ENCODE measurements around the gene FLOT1. TPM values are rescaled to one million over a fixed set of nuclear protein-coding genes. Genes with fewer than 3 reads are reported as not detected.
"Not testable (repeated sequence)": the region's sequence is repeated elsewhere in the genome, so short reads cannot be mapped to it uniquely, and the experiment has no call there.

The FLOT1 gene
- total RNA-seq, 1 experiment from 2014 or later: 152 TPM

GRCh38 chr6:30723843-30724741 is 18.4 kb downstream of the FLOT1 start:
- DNase-seq (ENCODE audit: low spot score): not testable (repeated sequence)

- DNase-seq (ENCODE audit: low spot score): not testable (repeated sequence)
Measured at GRCh38 chr6:30723159-30723842, 19.2 kb downstream of the FLOT1 start.

- DNase-seq (ENCODE audit: low spot score): peak; percentile 94
Measured at GRCh38 chr6:30722280-30723112, 20.0 kb downstream of the FLOT1 start.

- not testable (repeated sequence) for DNase-seq (ENCODE audit: low spot score)
Measured at GRCh38 chr6:30722025-30722279, 20.5 kb downstream of the FLOT1 start.

GRCh38 chr6:30721198-30722024 is 21.1 kb downstream of the FLOT1 start:
- peak; percentile 89 for DNase-seq (ENCODE audit: low spot score)

GRCh38 chr6:30720738-30721197 is 21.7 kb downstream of the FLOT1 start:
- peak; percentile 68 for DNase-seq (ENCODE audit: low spot score)

GRCh38 chr6:30719791-30720737 is 22.4 kb downstream of the FLOT1 start, which contains the start of gene TUBB:
Gene TUBB, plus strand, starts transcription at chr6:30720352. Its CDS starts 155 bp downstream, at chr6:30720507.
- DNase-seq (ENCODE audit: low spot score): peak; percentile 99

GRCh38 chr6:30719356-30719755 is 23.1 kb downstream of the FLOT1 start:
- no peak for DNase-seq (ENCODE audit: low spot score)

GRCh38 chr6:30717845-30718720 is 24.4 kb downstream of the FLOT1 start:
- DNase-seq (ENCODE audit: low spot score): not testable (repeated sequence)

GRCh38 chr6:30717129-30717844 is 25.2 kb downstream of the FLOT1 start, which contains the start of gene MDC1:
Gene MDC1, minus strand, starts transcription at chr6:30717281. Its CDS starts 2,106 bp downstream, at chr6:30715175.
- peak; percentile 99 for DNase-seq (ENCODE audit: low spot score)

- DNase-seq (ENCODE audit: low spot score): no peak
Measured at GRCh38 chr6:30716879-30717128, 25.7 kb downstream of the FLOT1 start.

- no peak for DNase-seq (ENCODE audit: low spot score)
Measured at GRCh38 chr6:30714263-30714662, 28.2 kb downstream of the FLOT1 start.

GRCh38 chr6:30712441-30712945 is 30.0 kb downstream of the FLOT1 start:
- DNase-seq (ENCODE audit: low spot score): no peak

- DNase-seq (ENCODE audit: low spot score): no peak
Measured at GRCh38 chr6:30711758-30712380, 30.6 kb downstream of the FLOT1 start.

- no peak for DNase-seq (ENCODE audit: low spot score)
Measured at GRCh38 chr6:30709101-30709868, 33.2 kb downstream of the FLOT1 start.

- DNase-seq (ENCODE audit: low spot score): peak; percentile 42
Measured at GRCh38 chr6:30707281-30707850, 35.1 kb downstream of the FLOT1 start.

All from HT-29 (cell line).